ENCODE measurements around the gene FAM234A.
"Not testable (repeated sequence)": the region's sequence is repeated elsewhere in the genome, so short reads cannot be mapped to it uniquely, and the experiment has no call there.

The FAM234A gene

GRCh38 chr16:239948-240277 lies 5.3 kb downstream of the FAM234A start:
- DNase-seq = no peak

- DNase-seq = no peak
Measured at GRCh38 chr16:240559-240958, 5.9 kb downstream of the FAM234A start.

- DNase-seq = no peak
Measured at GRCh38 chr16:242281-242680, 7.7 kb downstream of the FAM234A start.

- no peak for DNase-seq
Measured at GRCh38 chr16:243348-243747, 8.7 kb downstream of the FAM234A start.

GRCh38 chr16:245105-245504 lies 10.5 kb downstream of the FAM234A start:
- no peak for DNase-seq

- no peak for DNase-seq
Measured at GRCh38 chr16:247027-247426, 12.4 kb downstream of the FAM234A start.

GRCh38 chr16:249431-249830 lies 14.8 kb downstream of the FAM234A start:
- no peak for DNase-seq

- no peak for DNase-seq
Measured at GRCh38 chr16:252366-253337, 18.0 kb downstream of the FAM234A start.

GRCh38 chr16:253833-254232 lies 19.2 kb downstream of the FAM234A start:
- no peak for DNase-seq

GRCh38 chr16:254461-254860 lies 19.8 kb downstream of the FAM234A start:
- DNase-seq = no peak

GRCh38 chr16:255183-255582 lies 20.6 kb downstream of the FAM234A start:
- DNase-seq = no peak

- not testable (repeated sequence) for DNase-seq
Measured at GRCh38 chr16:258091-258490, 23.5 kb downstream of the FAM234A start.

- no peak for DNase-seq
Measured at GRCh38 chr16:259226-259625, 24.6 kb downstream of the FAM234A start.

GRCh38 chr16:259814-260253 lies 25.2 kb downstream of the FAM234A start:
- DNase-seq = no peak

GRCh38 chr16:260326-260725 lies 25.7 kb downstream of the FAM234A start:
- DNase-seq = no peak

GRCh38 chr16:261031-261691 lies 26.5 kb downstream of the FAM234A start:
- no peak for DNase-seq

GRCh38 chr16:262121-262745 lies 27.6 kb downstream of the FAM234A start:
- DNase-seq = no peak

GRCh38 chr16:263182-263774 lies 28.7 kb downstream of the FAM234A start:
- DNase-seq = no peak

GRCh38 chr16:263944-264343 lies 29.3 kb downstream of the FAM234A start:
- no peak for DNase-seq

- no peak for DNase-seq
Measured at GRCh38 chr16:264440-264951, 29.9 kb downstream of the FAM234A start.

GRCh38 chr16:265002-265529 lies 30.4 kb downstream of the FAM234A start:
- no peak for DNase-seq

- DNase-seq = no peak
Measured at GRCh38 chr16:265711-266110, 31.1 kb downstream of the FAM234A start.
